GM12878 (cell line): ENCODE data around the gene CATSPERZ. TPM values are rescaled to one million over a fixed set of nuclear protein-coding genes. Genes with fewer than 3 reads are reported as not detected.
A peak's percentile ranks its signal among the peaks of the same experiment; 100 is the strongest.

Source experiments
- CBX3 ChIP-seq: fragments of 200-600 bp; sonication (generic); IDR thresholded peaks from 2 replicates; pipeline ENCODE4 v1.6.1; 2016; ENCODE audit warnings: low read depth, borderline replicate concordance
- E2F8 ChIP-seq: fragments of 450-650 bp; IDR thresholded peaks from 2 replicates; pipeline ENCODE4 v1.6.1; 2018; ENCODE audit warnings: mild to moderate bottlenecking, low read depth, moderate library complexity; ENCODE audit not compliant: partially characterized antibody
- EGR1 ChIP-seq, 2 experiments: IDR thresholded peaks; 1 replicate in 1 of 2; 2 replicates in 1 of 2; pipeline ENCODE4 v1.6.1; 2011 to 2012; ENCODE audit warnings: low read depth in 2 of 2, low read length in 2 of 2, borderline replicate concordance in 1 of 2, mild to moderate bottlenecking in 1 of 2, moderate library complexity in 1 of 2
- ELK1 ChIP-seq: IDR thresholded peaks from 2 replicates; pipeline ENCODE4 v1.6.1; 2012; ENCODE audit warnings: low read depth, low read length, improper control_type of control experiment
- IRF4 ChIP-seq: IDR thresholded peaks from 2 replicates; pipeline ENCODE4 v1.6.1; 2011; ENCODE audit warnings: low read depth, low read length
- JUNB ChIP-seq: IDR thresholded peaks from 2 replicates; pipeline ENCODE4 v1.6.1; 2016; ENCODE audit warnings: antibody characterized with exemption, mild to moderate bottlenecking
- PML ChIP-seq: IDR thresholded peaks from 2 replicates; pipeline ENCODE4 v1.6.1; 2012; ENCODE audit warnings: low read length, inconsistent platforms
- RELB ChIP-seq: fragments of 450-650 bp; IDR thresholded peaks from 2 replicates; pipeline ENCODE4 v1.6.1; 2017; ENCODE audit warnings: low read depth, mild to moderate bottlenecking, moderate library complexity
- SMAD1 ChIP-seq: fragments of 450-650 bp; IDR thresholded peaks from 2 replicates; pipeline ENCODE4 v1.6.1; 2018; ENCODE audit warnings: mild to moderate bottlenecking, low read depth; ENCODE audit not compliant: partially characterized antibody
- SRF ChIP-seq, 2 experiments: IDR thresholded peaks; 2 replicates each; pipeline ENCODE4 v1.6.1; 2011; ENCODE audit warnings: low read depth in 2 of 2, low read length in 2 of 2, mild to moderate bottlenecking in 1 of 2, moderate library complexity in 1 of 2
- TBL1XR1 ChIP-seq: IDR thresholded peaks from 2 replicates; pipeline ENCODE4 v1.6.1; 2012; ENCODE audit warnings: low read depth, low read length, improper control_type of control experiment
- YBX1 ChIP-seq: fragments of 450-650 bp; IDR thresholded peaks from 2 replicates; pipeline ENCODE4 v1.6.1; 2016; ENCODE audit warnings: antibody characterized with exemption
- ZBED1 ChIP-seq: IDR thresholded peaks from 2 replicates; pipeline ENCODE4 v1.6.1; 2016; ENCODE audit warnings: borderline replicate concordance
- ZNF217 ChIP-seq: fragments of 450-650 bp; IDR thresholded peaks from 2 replicates; pipeline ENCODE4 v1.6.1; 2017; ENCODE audit warnings: antibody characterized with exemption, mild to moderate bottlenecking
- ZSCAN29 ChIP-seq: fragments of 450-650 bp; IDR thresholded peaks from 2 replicates; pipeline ENCODE4 v1.6.1; 2017; ENCODE audit warnings: mild to moderate bottlenecking, moderate library complexity
- polyA plus RNA-seq, 11 experiments: library from polyadenylated mRNA; depleted of rRNA in 4 of 11; unstranded in 6 of 11; stranded (reverse) in 5 of 11; fragments of >200 nt; fragmentation: Nextera tagmentation in 4 of 11; fragmentation: Illumina TruSeq in 1 of 11; extraction: Ambion mirVana in 4 of 11; extraction: Trizol in 1 of 11; gene quantifications; 1 replicate in 1 of 11; 2 replicates in 10 of 11; pipeline versions ENCODE4 v1.2.1 to v1.2.3, GENCODE V29; 2011 to 2016; ENCODE audit warnings: inconsistent platforms in 2 of 11, missing spikeins in 2 of 11, low read depth in 1 of 11
- total RNA-seq, 4 experiments: library from RNA; depleted of rRNA in 3 of 4; stranded (reverse); fragments of >200 nt in 3 of 4; fragmentation: Illumina TruSeq in 1 of 4; extraction: Trizol in 1 of 4; gene quantifications; 2 replicates each; pipeline versions ENCODE4 v1.2.1 to v1.2.3, GENCODE V29; 2013 to 2021
- TF ChIP-seq, protein P1 (sequence below): fragments of 450-650 bp; formaldehyde crosslinking; IDR thresholded peaks from 2 replicates; pipeline ENCODE4 v1.5.0; 2022; ENCODE audit warnings: mild to moderate bottlenecking, missing genetic modification characterization
- TF ChIP-seq, protein P2 (sequence below): fragments of 450-650 bp; formaldehyde crosslinking; IDR thresholded peaks from 2 replicates; pipeline ENCODE4 v1.4.0; 2020; ENCODE audit warnings: mild to moderate bottlenecking, moderate library complexity

The CATSPERZ gene
- total and polyA plus RNA-seq, 10 of the 15 experiments (the other 5 are each of a cell fraction or from before 2014, with no cell fraction given): 0.12 to 0.31 TPM; not detected in 8

GRCh38 chr11:64317325-64317960, 17.3 kb downstream of the CATSPERZ start, which contains the start of gene TRMT112 (continued):
- TF ChIP-seq, protein P1, sequence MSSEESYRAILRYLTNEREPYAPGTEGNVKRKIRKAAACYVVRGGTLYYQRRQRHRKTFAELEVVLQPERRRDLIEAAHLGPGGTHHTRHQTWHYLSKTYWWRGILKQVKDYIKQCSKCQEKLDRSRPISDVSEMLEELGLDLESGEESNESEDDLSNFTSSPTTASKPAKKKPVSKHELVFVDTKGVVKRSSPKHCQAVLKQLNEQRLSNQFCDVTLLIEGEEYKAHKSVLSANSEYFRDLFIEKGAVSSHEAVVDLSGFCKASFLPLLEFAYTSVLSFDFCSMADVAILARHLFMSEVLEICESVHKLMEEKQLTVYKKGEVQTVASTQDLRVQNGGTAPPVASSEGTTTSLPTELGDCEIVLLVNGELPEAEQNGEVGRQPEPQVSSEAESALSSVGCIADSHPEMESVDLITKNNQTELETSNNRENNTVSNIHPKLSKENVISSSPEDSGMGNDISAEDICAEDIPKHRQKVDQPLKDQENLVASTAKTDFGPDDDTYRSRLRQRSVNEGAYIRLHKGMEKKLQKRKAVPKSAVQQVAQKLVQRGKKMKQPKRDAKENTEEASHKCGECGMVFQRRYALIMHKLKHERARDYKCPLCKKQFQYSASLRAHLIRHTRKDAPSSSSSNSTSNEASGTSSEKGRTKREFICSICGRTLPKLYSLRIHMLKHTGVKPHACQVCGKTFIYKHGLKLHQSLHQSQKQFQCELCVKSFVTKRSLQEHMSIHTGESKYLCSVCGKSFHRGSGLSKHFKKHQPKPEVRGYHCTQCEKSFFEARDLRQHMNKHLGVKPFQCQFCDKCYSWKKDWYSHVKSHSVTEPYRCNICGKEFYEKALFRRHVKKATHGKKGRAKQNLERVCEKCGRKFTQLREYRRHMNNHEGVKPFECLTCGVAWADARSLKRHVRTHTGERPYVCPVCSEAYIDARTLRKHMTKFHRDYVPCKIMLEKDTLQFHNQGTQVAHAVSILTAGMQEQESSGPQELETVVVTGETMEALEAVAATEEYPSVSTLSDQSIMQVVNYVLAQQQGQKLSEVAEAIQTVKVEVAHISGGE (CRISPR knock-in tag): no peak
- TF ChIP-seq RELB (peak; percentile 55; the same call in 1 of the 2 replicates), IRF4 (no peak), ZSCAN29 (no peak), E2F8 (peak; percentile 87), JUNB (no peak), TBL1XR1 (no peak), ELK1 (peak; percentile 93), YBX1 (no peak), CBX3 (no peak), SMAD1 (peak; percentile 73), PML (peak; percentile 95), ZBED1 (no peak), ZNF217 (no peak), EGR1 (IDR thresholded peaks at IDR 0.05; ENCODE audit: borderline replicate concordance in 1 of 2, low read depth in 2 of 2, low read length in 2 of 2) (peak in 1 of 2 experiments; percentile 27; a peak in 1 of 3 replicates), SRF (IDR thresholded peaks at IDR 0.05; ENCODE audit: low read depth in 2 of 2, low read length in 2 of 2) (no peak)
- TF ChIP-seq, protein P2, sequence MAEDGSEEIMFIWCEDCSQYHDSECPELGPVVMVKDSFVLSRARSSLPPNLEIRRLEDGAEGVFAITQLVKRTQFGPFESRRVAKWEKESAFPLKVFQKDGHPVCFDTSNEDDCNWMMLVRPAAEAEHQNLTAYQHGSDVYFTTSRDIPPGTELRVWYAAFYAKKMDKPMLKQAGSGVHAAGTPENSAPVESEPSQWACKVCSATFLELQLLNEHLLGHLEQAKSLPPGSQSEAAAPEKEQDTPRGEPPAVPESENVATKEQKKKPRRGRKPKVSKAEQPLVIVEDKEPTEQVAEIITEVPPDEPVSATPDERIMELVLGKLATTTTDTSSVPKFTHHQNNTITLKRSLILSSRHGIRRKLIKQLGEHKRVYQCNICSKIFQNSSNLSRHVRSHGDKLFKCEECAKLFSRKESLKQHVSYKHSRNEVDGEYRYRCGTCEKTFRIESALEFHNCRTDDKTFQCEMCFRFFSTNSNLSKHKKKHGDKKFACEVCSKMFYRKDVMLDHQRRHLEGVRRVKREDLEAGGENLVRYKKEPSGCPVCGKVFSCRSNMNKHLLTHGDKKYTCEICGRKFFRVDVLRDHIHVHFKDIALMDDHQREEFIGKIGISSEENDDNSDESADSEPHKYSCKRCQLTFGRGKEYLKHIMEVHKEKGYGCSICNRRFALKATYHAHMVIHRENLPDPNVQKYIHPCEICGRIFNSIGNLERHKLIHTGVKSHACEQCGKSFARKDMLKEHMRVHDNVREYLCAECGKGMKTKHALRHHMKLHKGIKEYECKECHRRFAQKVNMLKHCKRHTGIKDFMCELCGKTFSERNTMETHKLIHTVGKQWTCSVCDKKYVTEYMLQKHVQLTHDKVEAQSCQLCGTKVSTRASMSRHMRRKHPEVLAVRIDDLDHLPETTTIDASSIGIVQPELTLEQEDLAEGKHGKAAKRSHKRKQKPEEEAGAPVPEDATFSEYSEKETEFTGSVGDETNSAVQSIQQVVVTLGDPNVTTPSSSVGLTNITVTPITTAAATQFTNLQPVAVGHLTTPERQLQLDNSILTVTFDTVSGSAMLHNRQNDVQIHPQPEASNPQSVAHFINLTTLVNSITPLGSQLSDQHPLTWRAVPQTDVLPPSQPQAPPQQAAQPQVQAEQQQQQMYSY (CRISPR knock-in tag): no peak
